GM21576 (cell line): ENCODE results near the gene MYOF.
"Not testable (repeated sequence)": the region's sequence is repeated elsewhere in the genome, so short reads cannot be mapped to it uniquely, and the experiment has no call there.

Experiments used
- ATAC-seq: cut with Tn5 transposase; IDR thresholded peaks from one replicate; pipeline ENCODE4 v1.9.1; 2021; ENCODE audit warnings: mild to moderate bottlenecking, moderate library complexity; ENCODE audit not compliant: unreplicated experiment

Gene MYOF

DNA sequence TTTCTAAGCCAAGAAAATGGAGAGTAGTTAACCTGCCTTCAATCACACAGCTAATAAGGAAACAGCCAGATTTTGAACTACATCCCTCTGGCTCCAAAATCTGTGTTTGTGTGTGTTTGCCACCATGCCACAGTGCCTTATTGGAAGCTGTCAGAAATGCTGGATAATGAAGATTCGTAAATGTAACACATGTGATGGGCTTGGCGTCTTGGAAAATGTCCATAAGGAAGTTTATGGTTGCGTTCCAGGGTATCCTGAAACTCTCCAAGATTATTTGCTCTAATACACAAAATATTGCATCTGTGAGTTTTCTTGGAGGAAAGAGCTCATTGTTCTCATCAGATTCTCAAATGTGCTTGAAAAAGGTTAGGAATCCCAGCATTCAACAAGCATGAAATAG lies 22.7 kb downstream of the MYOF start:
- ATAC-seq, result no peak

DNA sequence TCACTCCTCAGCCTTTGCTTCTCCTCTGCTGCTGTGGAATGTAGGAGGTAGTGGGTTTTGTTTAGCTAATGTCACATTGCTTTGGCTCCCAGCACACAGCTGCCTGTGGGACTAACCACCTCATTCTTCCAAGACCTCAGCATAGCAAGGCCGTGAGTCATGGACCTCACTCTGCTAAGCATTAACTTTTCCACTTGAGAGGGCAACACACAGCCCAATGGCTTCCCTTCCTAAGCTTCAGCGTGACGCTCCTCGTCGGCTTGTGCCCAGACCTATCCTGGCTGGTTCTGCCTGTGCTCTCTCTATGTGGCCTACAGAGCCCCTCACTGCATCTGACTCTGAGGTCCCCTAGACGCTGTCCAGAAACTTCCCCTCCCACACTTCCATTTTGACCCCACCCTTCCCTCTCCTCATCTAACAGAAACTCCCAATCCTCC lies 23.3 kb downstream of the MYOF start:
- ATAC-seq, result no peak

- no peak for ATAC-seq
These were observed 24.6 kb downstream of the MYOF start for GRCh38 chr10:93457511-93457910.

- no peak for ATAC-seq
These were observed 25.7 kb downstream of the MYOF start for GRCh38 chr10:93456480-93456879.

GRCh38 chr10:93454736-93455135 lies 27.4 kb downstream of the MYOF start:
- no peak for ATAC-seq

DNA sequence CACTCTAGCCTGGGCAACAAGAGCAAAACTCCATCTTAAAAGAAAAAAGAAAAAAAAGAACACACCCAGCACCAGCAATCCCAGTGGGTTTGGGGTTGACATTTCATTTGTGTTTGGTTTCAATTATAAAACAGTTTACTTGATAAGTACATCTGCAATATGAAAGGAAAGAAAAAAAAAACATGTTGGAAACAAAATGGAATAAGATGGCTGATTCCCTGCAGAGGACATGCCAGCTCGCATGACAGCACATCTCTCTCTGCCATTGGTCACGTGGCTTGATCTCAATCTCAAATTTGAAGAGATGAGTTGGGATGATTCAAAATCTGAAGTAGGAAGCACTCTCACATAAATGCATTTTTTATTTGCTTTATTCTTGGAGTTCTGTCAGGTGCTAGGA lies 28.0 kb downstream of the MYOF start:
- no peak for ATAC-seq

DNA sequence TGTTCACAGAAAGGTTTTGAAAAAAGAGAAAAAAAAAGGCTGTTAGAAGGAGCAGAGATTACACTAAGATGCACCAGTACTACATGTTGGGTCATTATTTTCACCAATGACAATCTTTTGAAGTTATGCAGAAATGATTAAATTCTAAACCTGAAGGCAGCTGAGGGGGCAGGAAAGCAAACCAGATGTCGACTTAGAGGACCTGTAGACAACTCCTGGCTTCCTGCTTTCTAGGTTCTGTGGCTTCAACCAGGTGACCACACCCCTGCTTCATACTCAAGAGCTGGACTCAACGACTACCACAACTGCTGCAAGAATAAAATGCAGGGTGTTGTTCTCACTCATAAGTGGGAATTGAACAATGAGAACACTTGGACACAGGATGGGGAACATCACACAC lies 30.0 kb downstream of the MYOF start:
- no peak for ATAC-seq

DNA sequence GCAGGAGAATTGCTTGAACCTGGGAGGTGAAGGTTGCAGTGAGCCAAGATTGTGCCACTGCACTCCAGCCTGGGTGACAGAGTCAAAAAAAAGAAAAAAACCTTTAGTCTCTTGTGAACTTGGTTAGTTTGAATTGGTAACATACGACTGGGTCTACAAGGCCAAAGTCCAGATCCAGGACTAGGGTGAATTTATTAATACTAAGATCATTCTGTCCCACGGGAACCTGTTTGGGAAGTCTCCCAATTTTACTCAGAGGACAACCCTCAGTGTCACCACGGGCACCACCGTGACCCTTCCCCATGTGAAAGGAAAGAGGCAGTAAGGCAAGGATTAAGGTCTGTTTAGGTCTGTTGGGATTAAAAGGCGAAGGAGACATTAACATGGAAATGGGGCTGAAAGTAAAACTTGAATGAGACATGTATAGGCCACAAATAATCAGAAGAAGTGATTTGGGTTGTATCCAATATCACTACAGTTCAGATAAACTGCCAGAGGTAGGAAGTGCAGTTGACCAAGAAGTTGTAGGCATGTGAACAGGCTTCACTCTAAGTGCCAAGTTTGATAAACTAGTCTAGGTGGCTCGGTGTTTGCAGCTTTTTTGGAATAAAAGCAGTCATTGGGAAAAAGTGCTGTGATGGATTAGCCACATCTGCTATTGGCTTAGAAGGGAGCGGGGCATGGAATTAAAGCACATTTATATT lies 30.7 kb downstream of the MYOF start:
- ATAC-seq, result no peak

GRCh38 chr10:93447970-93448369 lies 34.2 kb downstream of the MYOF start:
- ATAC-seq, result no peak

DNA sequence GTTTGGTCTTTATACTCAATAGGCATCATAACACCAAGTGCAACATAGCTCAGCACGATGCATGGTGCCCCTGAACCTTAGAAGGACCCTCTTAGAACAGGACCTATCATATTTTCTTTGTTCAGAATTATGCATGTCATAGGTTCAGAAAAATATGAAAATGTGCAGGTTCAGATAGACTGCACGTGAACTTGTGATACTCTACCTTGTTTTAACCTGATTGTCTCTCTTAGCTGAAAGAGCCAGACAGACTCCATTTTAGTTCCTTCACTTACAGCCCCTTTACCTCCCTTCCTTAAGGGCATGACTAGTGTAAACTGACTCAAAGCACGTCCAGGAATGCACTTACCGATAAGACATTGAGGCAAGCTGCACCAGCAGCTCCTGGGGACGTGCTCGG lies 35.1 kb downstream of the MYOF start:
- ATAC-seq, result no peak

DNA sequence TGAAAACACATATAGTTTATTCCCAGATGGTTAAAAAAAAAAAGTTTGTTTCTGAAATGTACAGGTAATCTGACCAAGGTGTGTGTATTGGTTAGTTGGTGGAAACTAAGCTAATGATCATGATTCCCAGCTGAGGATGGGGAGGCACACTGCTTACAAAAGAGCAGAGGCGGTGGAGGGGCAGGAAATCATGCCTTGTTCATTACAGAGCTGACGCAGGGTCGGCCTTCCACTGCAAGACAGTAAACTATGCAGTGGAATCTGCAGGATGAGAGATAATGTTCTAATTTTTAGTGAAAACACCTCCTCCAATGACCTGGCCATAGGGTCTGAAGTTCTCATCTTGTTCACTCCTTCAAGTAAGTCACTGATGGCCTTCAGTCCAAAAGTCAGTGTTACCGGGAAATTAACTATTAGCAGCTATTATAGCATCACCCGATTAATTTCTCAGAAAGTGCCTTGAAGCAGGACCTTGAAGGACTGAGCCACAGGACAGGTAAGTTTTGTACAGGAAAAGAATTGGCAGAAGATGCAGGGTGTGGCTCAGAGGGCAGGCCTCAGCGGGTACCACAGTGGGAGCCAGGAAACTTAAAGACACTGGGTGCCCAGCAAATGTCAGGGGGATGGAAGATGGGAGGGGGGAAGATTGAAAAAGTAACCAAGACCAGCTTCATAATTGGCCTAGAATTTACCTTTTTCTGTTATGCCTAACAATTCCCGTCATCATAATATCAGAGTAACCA lies 36.0 kb downstream of the MYOF start:
- ATAC-seq, result no peak

DNA sequence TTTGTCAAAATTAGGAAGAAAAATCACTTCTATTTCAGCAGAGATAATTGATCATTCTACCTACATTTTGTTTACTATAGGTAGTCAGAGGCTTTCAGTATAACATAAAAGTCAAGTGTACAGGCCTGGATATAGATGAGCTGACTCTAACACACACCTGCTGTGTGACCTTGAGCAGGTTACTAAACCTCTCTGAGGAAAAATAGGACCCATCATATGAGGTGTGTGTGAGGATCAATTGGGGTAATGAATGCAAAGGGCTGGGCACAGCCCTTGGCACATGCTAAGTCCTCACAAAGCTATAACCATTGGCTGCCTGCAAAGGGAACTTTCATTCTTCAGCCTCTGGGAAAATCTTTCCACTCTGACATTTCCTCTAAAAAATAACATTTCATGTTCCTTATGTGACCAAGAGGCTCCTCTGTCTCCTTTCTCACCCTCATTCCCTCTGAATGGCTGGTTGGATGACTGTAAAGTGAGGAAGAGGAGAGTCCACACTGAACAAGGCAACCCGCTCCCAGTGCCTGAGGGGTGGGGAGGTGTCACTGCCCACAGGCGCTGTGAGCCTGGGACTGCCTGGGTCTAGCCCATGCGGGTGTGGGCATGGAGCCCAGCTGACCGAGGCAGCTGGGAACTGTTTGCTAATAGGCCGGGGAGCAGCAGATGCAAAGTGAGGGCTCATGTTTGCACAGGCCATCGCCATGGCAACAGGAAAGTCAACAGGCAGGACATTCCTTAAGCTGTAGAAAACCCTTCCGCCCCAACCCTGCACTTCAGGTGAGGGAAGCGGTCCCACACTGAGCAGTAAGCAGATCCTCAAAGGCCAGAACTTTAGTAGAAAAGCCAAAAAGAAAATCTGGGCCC lies 36.8 kb downstream of the MYOF start:
- ATAC-seq, result no peak

- ATAC-seq, result no peak
These were observed 38.7 kb downstream of the MYOF start for GRCh38 chr10:93443481-93443880.

GRCh38 chr10:93442721-93443120 lies 39.4 kb downstream of the MYOF start:
- not testable (repeated sequence) for ATAC-seq

DNA sequence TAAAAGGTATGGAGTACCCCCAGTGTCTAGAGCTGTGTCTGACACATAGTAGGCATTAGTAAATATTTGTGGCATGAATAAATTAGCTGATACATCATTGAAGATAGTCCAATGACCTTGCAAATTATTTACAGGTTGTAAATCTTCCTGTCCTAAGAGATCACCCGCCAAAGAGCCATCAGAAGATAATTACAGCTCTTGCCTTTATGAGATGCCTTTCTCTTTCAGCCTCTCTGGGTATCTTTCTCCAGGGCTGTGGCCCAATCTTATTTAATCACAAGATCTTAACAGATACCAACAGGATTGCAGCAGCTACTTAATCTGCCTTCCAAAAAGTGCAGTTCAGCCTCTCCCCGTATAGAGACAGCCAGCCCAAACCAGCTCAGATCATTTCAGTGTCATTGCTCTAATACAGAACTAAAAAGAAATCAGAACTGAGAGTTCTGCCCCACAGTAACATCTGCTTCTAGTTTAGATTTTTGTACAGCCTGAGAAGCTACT lies 41.5 kb downstream of the MYOF start:
- no peak for ATAC-seq

DNA sequence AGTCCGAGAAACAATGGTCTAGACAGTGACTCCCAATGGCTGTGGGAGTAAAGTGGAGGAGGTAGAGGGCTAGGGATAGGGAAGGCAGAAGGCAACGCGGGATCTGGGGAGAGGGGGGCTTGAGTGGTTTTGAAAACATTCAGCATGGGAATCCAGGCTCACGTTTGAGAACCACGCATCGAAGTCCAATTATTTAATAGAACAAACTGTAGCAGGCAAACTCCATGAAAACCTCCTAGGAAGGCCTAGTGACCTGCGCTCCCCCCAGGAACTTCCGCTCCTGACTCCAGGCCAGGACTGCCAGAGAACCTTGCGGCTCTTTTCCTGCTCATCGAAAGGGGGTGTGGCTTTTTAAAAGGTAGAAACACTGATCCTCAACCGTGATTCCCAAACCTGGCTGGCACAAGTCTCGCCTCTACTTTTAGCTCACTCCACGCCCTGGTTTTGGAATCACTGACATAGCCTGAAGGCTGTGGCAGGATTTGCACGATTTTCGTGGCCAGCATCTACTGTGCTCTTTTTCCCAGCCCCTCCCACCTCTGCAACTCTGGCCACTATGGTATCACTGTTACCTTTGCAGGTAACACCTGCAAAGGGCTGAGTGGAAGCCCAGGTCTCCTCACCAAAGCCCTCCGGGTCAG lies 43.4 kb downstream of the MYOF start:
- ATAC-seq, result no peak

GRCh38 chr10:93437946-93438612 lies 44.1 kb downstream of the MYOF start:
- ATAC-seq, result no peak

- ATAC-seq, result no peak
These were observed 44.8 kb downstream of the MYOF start for GRCh38 chr10:93437086-93437945.

DNA sequence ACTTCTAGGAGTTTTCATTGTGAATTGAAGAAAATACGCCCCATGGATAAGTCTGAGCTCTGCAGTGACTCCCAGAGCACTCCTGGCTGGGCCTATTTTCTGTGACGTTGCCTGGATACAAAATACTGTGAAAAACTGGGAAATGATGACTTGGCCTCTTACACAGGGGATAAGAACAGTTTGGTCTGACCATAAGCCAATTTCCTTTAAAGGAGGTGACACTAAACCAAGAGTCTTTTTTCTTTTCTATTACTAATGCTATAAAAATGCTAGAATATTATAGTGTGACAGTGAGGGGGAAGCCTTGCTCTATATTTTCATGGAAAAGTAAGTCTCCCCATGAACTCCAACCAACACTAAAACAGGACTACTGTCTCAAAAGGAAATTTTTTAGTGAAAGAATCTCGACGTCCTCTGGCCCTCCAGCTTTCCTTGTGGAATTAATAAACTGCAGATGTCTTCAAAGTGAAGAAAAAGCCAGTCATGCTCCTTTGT lies 45.5 kb downstream of the MYOF start:
- no peak for ATAC-seq
